ENCODE results near the gene CPHXL2. TPM values are rescaled to one million over a fixed set of nuclear protein-coding genes. Genes with fewer than 3 reads are reported as not detected.

Gene CPHXL2
- total RNA-seq, 1 donor, result not detected

DNA sequence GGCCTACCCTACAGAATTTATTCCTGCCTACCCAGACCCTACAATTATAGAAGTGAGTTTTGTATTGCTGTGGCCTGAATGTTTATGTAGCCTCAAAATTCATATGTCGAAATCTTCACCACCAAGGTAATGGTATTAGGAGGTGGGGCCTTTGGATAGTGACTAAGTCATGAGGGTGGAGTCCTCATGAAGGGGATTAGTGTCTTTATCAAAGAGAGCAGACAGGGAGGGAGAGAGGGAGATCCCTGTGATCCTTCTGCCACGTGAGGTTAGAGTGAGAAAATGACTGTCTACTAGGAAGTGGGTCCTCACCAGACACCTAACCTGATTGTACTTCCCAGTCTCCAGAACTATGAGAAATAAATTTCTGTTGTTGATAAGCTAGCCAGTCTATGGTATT, 25.4 kb upstream of the CPHXL2 start:
- no peak overlapping the region for H3K4me3 ChIP-seq (ENCODE audit: low read depth, low read length)
- DNase-seq (ENCODE audit: low read depth), result peak; percentile 38
- TF ChIP-seq CTCF (IDR thresholded peaks at IDR 0.05; ENCODE audit: insufficient read depth, low read depth, low read length), result no peak

- TF ChIP-seq CTCF (IDR thresholded peaks at IDR 0.05; ENCODE audit: insufficient read depth, low read depth, low read length), result no peak
- no peak for DNase-seq (ENCODE audit: low read depth)
- H3K4me3 ChIP-seq (ENCODE audit: low read depth, low read length), result no peak within 1 kb of the TSS
Observed at GRCh38 chr16:75701361-75701760, 24.6 kb upstream of the CPHXL2 start, which contains the start of gene DUXB. Gene DUXB, minus strand, starts transcription at chr16:75701461. Its CDS starts 43 bp downstream, at chr16:75701418.

DNA sequence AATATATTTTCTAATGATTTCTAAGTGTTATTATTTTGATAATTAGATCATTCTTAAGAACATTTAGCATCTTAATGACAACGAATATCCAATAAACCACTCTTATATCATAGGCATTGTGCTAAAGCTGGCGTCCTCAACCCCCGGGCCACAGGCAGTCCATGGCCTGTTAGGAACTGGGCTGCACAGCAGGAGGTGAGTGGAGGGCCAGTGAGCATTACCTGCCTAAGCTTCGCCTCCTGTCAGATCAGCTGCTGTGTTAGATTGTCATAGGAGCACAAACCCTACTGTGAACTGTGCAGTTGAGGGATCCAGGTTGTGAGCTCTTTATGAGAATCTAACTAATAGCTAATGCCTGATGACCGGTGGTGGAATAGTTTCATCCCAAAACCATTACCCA, 20.8 kb upstream of the CPHXL2 start:
- no peak for TF ChIP-seq CTCF (IDR thresholded peaks at IDR 0.05; ENCODE audit: insufficient read depth, low read depth, low read length)
- no peak for DNase-seq (ENCODE audit: low read depth)
- H3K4me3 ChIP-seq (ENCODE audit: low read depth, low read length), result no peak overlapping the region

DNA sequence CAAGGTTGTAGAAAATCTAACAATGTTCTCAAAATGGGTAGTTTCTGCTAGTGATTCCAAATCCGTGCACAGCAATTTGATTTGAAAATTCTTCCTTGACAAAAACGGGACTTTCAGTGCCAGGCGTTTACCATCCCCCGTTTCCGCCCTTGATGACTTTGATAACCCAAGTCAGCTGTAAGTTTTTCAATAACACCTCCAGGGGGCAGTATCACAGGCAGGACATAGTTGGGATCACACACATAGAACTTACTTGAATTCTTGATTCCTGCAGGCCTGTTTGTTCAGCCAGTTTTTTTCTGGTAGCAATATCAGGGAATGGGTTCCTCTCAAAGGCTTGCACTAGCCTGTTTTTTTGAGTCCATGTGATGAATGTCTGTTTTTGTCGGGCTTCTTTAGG, 18.9 kb upstream of the CPHXL2 start:
- no peak for TF ChIP-seq CTCF (IDR thresholded peaks at IDR 0.05; ENCODE audit: insufficient read depth, low read depth, low read length)
- no peak overlapping the region for H3K4me3 ChIP-seq (ENCODE audit: low read depth, low read length)
- no peak for DNase-seq (ENCODE audit: low read depth)

GRCh38 chr16:75687361-75687760, 10.6 kb upstream of the CPHXL2 start:
- DNase-seq (ENCODE audit: low read depth), result no peak
- TF ChIP-seq CTCF (IDR thresholded peaks at IDR 0.05; ENCODE audit: insufficient read depth, low read depth, low read length), result no peak

DNA sequence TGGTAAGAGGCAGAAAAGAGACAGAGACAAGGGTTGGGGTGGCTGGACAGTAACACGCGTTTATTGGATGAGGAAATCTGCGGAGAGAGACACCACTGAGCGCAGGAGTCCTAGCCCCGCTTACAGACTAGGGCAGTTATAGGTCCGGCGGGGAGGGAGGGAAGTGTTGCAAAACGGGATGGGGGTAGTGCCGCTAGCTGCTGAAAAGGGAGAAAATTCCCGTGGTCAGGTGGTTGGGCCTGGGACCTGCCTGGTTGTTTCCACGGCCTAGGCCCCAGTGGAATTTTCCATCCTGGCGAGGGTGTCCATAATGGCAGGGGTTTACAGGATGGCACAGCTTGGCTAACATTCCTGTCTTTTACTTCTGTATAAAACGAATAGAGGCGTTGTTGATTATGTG, 5.5 kb upstream of the CPHXL2 start:
- DNase-seq (ENCODE audit: low read depth), result no peak
- TF ChIP-seq CTCF (IDR thresholded peaks at IDR 0.05; ENCODE audit: insufficient read depth, low read depth, low read length), result no peak
- no peak overlapping the region for H3K4me3 ChIP-seq (ENCODE audit: low read depth, low read length)

More at GRCh38 chr16:75687361-75687760, 10.6 kb upstream of the CPHXL2 start:
- H3K4me3 ChIP-seq (ENCODE audit: low read depth, low read length), result no peak overlapping the region

DNA sequence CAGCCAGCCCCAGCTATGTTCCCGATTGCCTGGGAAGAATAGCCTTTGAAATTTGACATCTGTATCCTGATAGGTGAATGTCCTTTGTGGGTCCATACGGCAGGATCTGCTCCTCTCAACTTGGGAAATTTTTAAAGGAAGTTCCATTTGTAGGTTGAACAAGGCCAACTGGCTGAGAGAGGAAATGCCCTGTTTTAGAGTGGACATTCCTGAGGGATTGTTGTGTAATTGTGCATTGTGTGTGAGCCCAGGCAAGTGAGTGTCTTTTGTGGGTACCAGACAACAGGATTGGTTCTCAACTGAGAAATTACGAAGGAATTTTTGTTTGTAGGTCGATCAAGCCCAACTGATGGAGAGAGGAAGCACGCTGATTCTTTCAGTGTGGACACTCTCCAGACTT, 2.6 kb upstream of the CPHXL2 start:
- no peak for TF ChIP-seq CTCF (IDR thresholded peaks at IDR 0.05; ENCODE audit: insufficient read depth, low read depth, low read length)
- H3K4me3 ChIP-seq (ENCODE audit: low read depth, low read length), result no peak overlapping the region
- DNase-seq (ENCODE audit: low read depth), result no peak
